Neural cell (in vitro differentiated cells): ENCODE results near the gene IL3RA. TPM values are rescaled to one million over a fixed set of nuclear protein-coding genes. Genes with fewer than 3 reads are reported as not detected.

Experiments
- H2AFZ ChIP-seq: fragments of 200-600, 300-800 bp; sonication (generic), shearing (Covaris generic); 2 replicates; pipeline ENCODE4 v1.6.0; 2014; ENCODE audit warnings: low read depth, mild to moderate bottlenecking, antibody characterized with exemption, low read length, moderate library complexity
- H3F3A ChIP-seq: fragments of 200-600 bp; shearing (Covaris generic); 2 replicates; pipeline ENCODE4 v1.6.1; 2016; ENCODE audit warnings: mild to moderate bottlenecking, moderate library complexity, mixed read lengths, antibody characterized with exemption, low read length; ENCODE audit not compliant: insufficient read depth, poor library complexity, severe bottlenecking
- H3K27ac ChIP-seq: fragments of 200-600, 300-800 bp; sonication (generic), shearing (Covaris generic); 2 replicates; pipeline ENCODE4 v1.5.1; 2014; ENCODE audit warnings: mild to moderate bottlenecking, low read length, moderate library complexity
- H3K27me3 ChIP-seq: fragments of 300-800, 200-600 bp; sonication (generic), shearing (Covaris generic); 2 replicates; pipeline ENCODE4 v1.6.0; 2014; ENCODE audit warnings: mild to moderate bottlenecking, low read depth, low read length, moderate library complexity; ENCODE audit not compliant: insufficient read depth
- H3K36me3 ChIP-seq: fragments of 300-800, 200-600 bp; sonication (generic), shearing (Covaris generic); 2 replicates; pipeline ENCODE4 v1.5.1; 2014; ENCODE audit warnings: mild to moderate bottlenecking, antibody characterized with exemption, low read length, moderate library complexity; ENCODE audit not compliant: insufficient read depth
- H3K4me2 ChIP-seq: fragments of 300-800, 200-600 bp; sonication (generic), shearing (Covaris generic); 2 replicates; pipeline ENCODE4 v1.6.0; 2014; ENCODE audit warnings: mild to moderate bottlenecking, low read length
- H3K4me3 ChIP-seq: fragments of 300-800, 200-600 bp; sonication (generic), shearing (Covaris generic); 2 replicates; pipeline ENCODE4 v1.5.1; 2014; ENCODE audit warnings: mild to moderate bottlenecking, low read length, moderate library complexity
- H3K79me2 ChIP-seq: fragments of 200-600 bp; shearing (Covaris generic); replicated peaks from 2 replicates; pipeline ENCODE4 v1.6.0; 2014; ENCODE audit warnings: mild to moderate bottlenecking, low read length, moderate library complexity; ENCODE audit not compliant: insufficient read depth
- H3K9ac ChIP-seq: fragments of 300-800, 200-600 bp; sonication (generic), shearing (Covaris generic); 2 replicates; pipeline ENCODE4 v1.6.1; 2016; ENCODE audit warnings: mild to moderate bottlenecking, low read length, mixed read lengths
- H3K9me2 ChIP-seq: fragments of 200-600 bp; shearing (Covaris generic); 2 replicates; pipeline ENCODE4 v1.6.1; 2016; ENCODE audit warnings: mild to moderate bottlenecking, low read length, mixed read lengths; ENCODE audit not compliant: insufficient read depth
- H3K9me3 ChIP-seq: fragments of 200-600, 300-800 bp; sonication (generic), shearing (Covaris generic); 2 replicates; pipeline ENCODE4 v1.6.1; 2016; ENCODE audit warnings: mild to moderate bottlenecking, mixed run types, low read length, moderate library complexity, mixed read lengths
- H4K20me1 ChIP-seq: fragments of 200-600 bp; shearing (Covaris generic); 2 replicates; pipeline ENCODE4 v1.6.1; 2016; ENCODE audit warnings: mild to moderate bottlenecking, mixed run types; ENCODE audit not compliant: insufficient read depth
- CTCF ChIP-seq: fragments of 450-650 bp; IDR thresholded peaks from 2 replicates; pipeline ENCODE4 v1.5.1; 2014; ENCODE audit warnings: antibody characterized with exemption, mild to moderate bottlenecking, moderate library complexity; ENCODE audit not compliant: poor library complexity, severe bottlenecking
- EP300 ChIP-seq: fragments of 450-650 bp; conservative IDR thresholded peaks from 2 replicates; pipeline ENCODE4 v1.6.1; 2014; ENCODE audit warnings: antibody characterized with exemption, mild to moderate bottlenecking, moderate library complexity; ENCODE audit not compliant: poor library complexity, severe bottlenecking
- EZH2 ChIP-seq: fragments of 200-600, 300-800 bp; shearing (Covaris generic), sonication (generic); IDR thresholded peaks from 2 replicates; pipeline ENCODE4 v1.6.1; 2014; ENCODE audit warnings: antibody characterized with exemption, low read length, borderline replicate concordance, mild to moderate bottlenecking; ENCODE audit not compliant: insufficient read depth, poor library complexity, severe bottlenecking
- MXI1 ChIP-seq: fragments of 450-650 bp; conservative IDR thresholded peaks from 2 replicates; pipeline ENCODE4 v1.6.1; 2014; ENCODE audit warnings: antibody characterized with exemption, mild to moderate bottlenecking; ENCODE audit not compliant: poor library complexity, severe bottlenecking
- POLR2AphosphoS5 ChIP-seq: IDR thresholded peaks from 2 replicates; pipeline ENCODE4 v1.6.1; 2012
- RAD21 ChIP-seq: fragments of 450-650 bp; conservative IDR thresholded peaks from 2 replicates; pipeline ENCODE4 v1.6.1; 2014; ENCODE audit warnings: antibody characterized with exemption, mild to moderate bottlenecking, moderate library complexity
- REST ChIP-seq: IDR thresholded peaks from 2 replicates; pipeline ENCODE4 v1.6.1; 2012; ENCODE audit warnings: borderline replicate concordance
- SMC3 ChIP-seq: fragments of 450-650 bp; conservative IDR thresholded peaks from 2 replicates; pipeline ENCODE4 v1.6.1; 2014; ENCODE audit warnings: antibody characterized with exemption, mild to moderate bottlenecking, moderate library complexity; ENCODE audit not compliant: poor library complexity
- TAF1 ChIP-seq: IDR thresholded peaks from 2 replicates; pipeline ENCODE4 v1.6.1; 2012; ENCODE audit warnings: low read depth
- polyA plus RNA-seq: library from polyadenylated mRNA; depleted of rRNA; stranded (reverse); fragments of >200 nt; gene quantifications from 2 replicates; pipeline ENCODE4 v1.2.3, GENCODE V29; 2014
- small RNA-seq, 3 experiments: library from RNA; depleted of rRNA; stranded (forward); fragments of <200 nt; gene quantifications; one replicate each; pipeline ENCODE3, GENCODE V24; 2012

Gene IL3RA
- polyA plus RNA-seq, 1 donor from 2014 or later, result not detected

- Histone ChIP-seq H3K9me3 (no peaks in the 10 kb centered on the region), H3K4me2 (no peak overlapping the region), H3K27me3 (no peaks in the 10 kb centered on the region), H3K4me3 (no peak overlapping the region), H3K36me3 (peaks cover 8% of the 10 kb centered on the region), H3K79me2 (no peaks in the 10 kb centered on the region), H2AFZ (no peak overlapping the region), H3K9ac (no peak overlapping the region), H3K27ac (no peak overlapping the region), H4K20me1 (no peaks in the 10 kb centered on the region), H3F3A (no peaks in the 10 kb centered on the region), H3K9me2 (no peaks in the 10 kb centered on the region)
- no peak for TF ChIP-seq RAD21
- no peak for TF ChIP-seq MXI1
- TF ChIP-seq EP300, result no peak
- TF ChIP-seq REST, result no peak
- no peak for TF ChIP-seq EZH2
- TF ChIP-seq TAF1, result no peak
Observed at GRCh38 chrX:1427756-1428155, 91.2 kb downstream of the IL3RA start.

GRCh38 chrX:1430451-1430850 is 93.9 kb downstream of the IL3RA start:
- Histone ChIP-seq H3K9me3 (no peaks in the 10 kb centered on the region), H2AFZ (no peak overlapping the region), H3K36me3 (peaks cover 3% of the 10 kb centered on the region), H3K4me3 (no peak overlapping the region), H3K79me2 (no peaks in the 10 kb centered on the region), H3K27ac (no peak overlapping the region), H3F3A (no peaks in the 10 kb centered on the region), H3K4me2 (no peak overlapping the region), H3K9me2 (no peaks in the 10 kb centered on the region), H3K9ac (no peak overlapping the region), H4K20me1 (no peaks in the 10 kb centered on the region), H3K27me3 (no peaks in the 10 kb centered on the region)
- TF ChIP-seq TAF1, result no peak
- TF ChIP-seq REST, result no peak
- no peak for TF ChIP-seq SMC3
- TF ChIP-seq CTCF, result no peak
- no peak for TF ChIP-seq EP300
- no peak for TF ChIP-seq RAD21
- TF ChIP-seq MXI1, result no peak
- TF ChIP-seq EZH2, result no peak
- TF ChIP-seq POLR2AphosphoS5, result no peak

Small RNA genes within 50 kb of the gene (small RNA-seq; reads per million reads assigned to genes)
- gene MIR3690 (0 reads per million in 3 experiments), gene RNA5SP498 (0 reads per million in 3 experiments)

Other genes with a start within 250 kb of the IL3RA start
- not detected in 2 replicates for gene CRLF2, start 124.1 kb upstream of the IL3RA start, polyA plus RNA-seq
- 0.73 TPM in 1 of 2 replicates, not detected in the other for gene CSF2RA, start 68.0 kb upstream of the IL3RA start, polyA plus RNA-seq
- gene SLC25A6, start 55.3 kb downstream of the IL3RA start, polyA plus RNA-seq, result 180 and 184 TPM in 2 replicates
- gene ASMTL, start 116.1 kb downstream of the IL3RA start, polyA plus RNA-seq, result 21.5 and 25.9 TPM in 2 replicates
- not detected in 2 replicates for gene P2RY8, start 200.4 kb downstream of the IL3RA start, polyA plus RNA-seq